Mucosa of descending colon (tissue), 3 donors: ENCODE data around the gene KIAA0232. TPM values are rescaled to one million over a fixed set of nuclear protein-coding genes. Genes with fewer than 3 reads are reported as not detected.

Source experiments
- ATAC-seq: fragments of 200-7000 bp; cut with Tn5 transposase; one replicate; pipeline ENCODE4 v1.9.1; 2020; ENCODE audit warnings: mild to moderate bottlenecking, moderate library complexity
- DNase-seq, 3 donors: peaks; one replicate each; pipeline ENCODE4 v3.0.0-alpha.2; 2020
- H3K36me3 ChIP-seq: fragments of 200-600 bp; one replicate; pipeline ENCODE4 v1.8.0; 2021; ENCODE audit warnings: low read depth, mild to moderate bottlenecking
- H3K4me1 ChIP-seq: fragments of 200-600 bp; one replicate; pipeline ENCODE4 v1.8.0; 2021; ENCODE audit warnings: low read depth, mild to moderate bottlenecking
- H3K4me3 ChIP-seq: fragments of 200-600 bp; one replicate; pipeline ENCODE4 v1.8.0; 2021; ENCODE audit warnings: mild to moderate bottlenecking
- H3K9me3 ChIP-seq: fragments of 200-600 bp; one replicate; pipeline ENCODE4 v1.8.0; 2021; ENCODE audit warnings: mild to moderate bottlenecking
- CTCF ChIP-seq: fragments of 200-600 bp; IDR thresholded peaks from one replicate; pipeline ENCODE4 v1.8.0; 2022; ENCODE audit warnings: antibody characterized with exemption, mild to moderate bottlenecking
- intact Hi-C, 2 donors: fragments of 100-400 bp; cut with DNase I in 1 of 2; cut with micrococcal nuclease in 1 of 2; formaldehyde crosslinking; loops; one replicate each; pipeline versions ENCODE4 v1.11.0 to v1.11.1; 2022; cut with DNase I, micrococcal nuclease
- total RNA-seq, 3 donors: library from RNA; stranded (reverse); fragmentation: NEBNext Ultra II Directional in 2 of 3; extraction: Animal tissue kit (Norgen Biotek cat#: 25700) in 2 of 3; gene quantifications; one replicate each; pipeline versions ENCODE4 v1.2.1 to v1.2.4, GENCODE V29; 2021 to 2023
- donor health status: DM: no; HTN: no; CAD: no; lungs with moderate emphysema.
- donor health status: DM: no; HTN: no; CAD: no.
- donor health status: DM: no; HTN: yes; CAD: no.

KIAA0232 gene
- total RNA-seq, 3 donors from 2014 or later, result 31.5 to 47.4 (median 46.6) TPM

- Histone ChIP-seq H3K4me1 (no peaks in the 10 kb centered on the region), H3K9me3 (peaks cover 12% of the 10 kb centered on the region), H3K4me3 (no peak overlapping the region), H3K36me3 (peaks cover 4% of the 10 kb centered on the region)
- no peak for TF ChIP-seq CTCF
- ATAC-seq (no peak), DNase-seq (no peak)
- intact Hi-C loops, result no loop called here
Measured at GRCh38 chr4:6824071-6824470, 41.5 kb downstream of the KIAA0232 start.

GRCh38 chr4:6824772-6825402, 42.4 kb downstream of the KIAA0232 start:
- Histone ChIP-seq H3K4me1 (no peaks in the 10 kb centered on the region), H3K9me3 (peaks cover 9% of the 10 kb centered on the region), H3K4me3 (no peak overlapping the region), H3K36me3 (peaks cover 4% of the 10 kb centered on the region)
- intact Hi-C loops, result no loop called here
- ATAC-seq (no peak), DNase-seq (no peak)
- no peak for TF ChIP-seq CTCF

- intact Hi-C loops, result no loop called here
- no peak for TF ChIP-seq CTCF
- DNase-seq (no peak), ATAC-seq (no peak)
- peaks cover 7% of the 10 kb centered on the region for H3K9me3 ChIP-seq
- peaks cover 4% of the 10 kb centered on the region for H3K36me3 ChIP-seq
- H3K4me1 ChIP-seq, result no peaks in the 10 kb centered on the region
- H3K4me3 ChIP-seq, result no peak overlapping the region
Measured at GRCh38 chr4:6825403-6825802, 42.9 kb downstream of the KIAA0232 start.

- no peak for TF ChIP-seq CTCF
- Histone ChIP-seq H3K4me1 (no peaks in the 10 kb centered on the region), H3K36me3 (peaks cover 4% of the 10 kb centered on the region), H3K4me3 (no peak overlapping the region), H3K9me3 (no peaks in the 10 kb centered on the region)
- intact Hi-C loops, result no loop called here
- DNase-seq (no peak), ATAC-seq (no peak)
Measured at GRCh38 chr4:6826781-6827508, 44.4 kb downstream of the KIAA0232 start.

GRCh38 chr4:6829086-6829485, 46.6 kb downstream of the KIAA0232 start:
- no peak for TF ChIP-seq CTCF
- H3K36me3 ChIP-seq, result peaks cover 4% of the 10 kb centered on the region
- intact Hi-C loops, result no loop called here

More at GRCh38 chr4:6829086-6829485, 46.6 kb downstream of the KIAA0232 start:
- DNase-seq (no peak), ATAC-seq (no peak)
- Histone ChIP-seq H3K4me1 (no peaks in the 10 kb centered on the region), H3K4me3 (no peak overlapping the region), H3K9me3 (no peaks in the 10 kb centered on the region)
